A549 (cell line): ENCODE measurements around the gene POMT2. TPM values are rescaled to one million over a fixed set of nuclear protein-coding genes. Genes with fewer than 3 reads are reported as not detected.

Experiments
- ATAC-seq, 2 experiments: fragments of 200-7000 bp in 1 of 2; fragments of >200 bp in 1 of 2; cut with Nextera tagmentation in 1 of 2; cut with Tn5 transposase in 1 of 2; 3 replicates each; pipeline versions ENCODE4 v1.8.0 to v1.9.1; 2018 to 2020; ENCODE audit warnings: mild to moderate bottlenecking in 1 of 2, moderate library complexity in 1 of 2
- CTCF ChIA-PET: fragments of 300-600 bp; sonication (Branson Sonifier 250); formaldehyde crosslinking; extraction: SDS; loops from one replicate; lab custom pipeline; 2021; ENCODE audit warnings: antibody characterized with exemption, inconsistent platforms; lab: Yijun Ruan, JAX
- POLR2A ChIA-PET: fragments of 350-600 bp; formaldehyde crosslinking; extraction: SDS; loops from one replicate; lab custom pipeline; 2021; ENCODE audit warnings: antibody characterized with exemption, inconsistent platforms; lab: Yijun Ruan, JAX
- DNase-seq, 2 experiments: peaks; one replicate each; pipeline versions ENCODE4 v3.0.0 to v3.0.0-alpha.2; 2011 to 2016; ENCODE audit warnings: low read depth in 1 of 2, low spot score in 1 of 2
- FAIRE-seq: peaks from 2 replicates; lab custom pipeline; 2011; peaks lifted over from hg19 to GRCh38; lab: Jason Lieb, UNC
- H3K27ac ChIP-seq, 2 experiments: fragments of >200 bp; sonication (Bioruptor Twin); formaldehyde crosslinking; 3 replicates each; pipeline ENCODE4 v1.5.1; 2016 to 2017
- H3K4me1 ChIP-seq: fragments of >200 bp; sonication (Bioruptor Twin); formaldehyde crosslinking; 3 replicates; pipeline ENCODE4 v1.6.1; 2016
- H3K4me2 ChIP-seq: fragments of >200 bp; sonication (Bioruptor Twin); formaldehyde crosslinking; 3 replicates; pipeline ENCODE4 v1.6.1; 2016
- H3K4me3 ChIP-seq: fragments of >200 bp; sonication (Bioruptor Twin); formaldehyde crosslinking; 3 replicates; pipeline ENCODE4 v1.5.1; 2016
- H3K9me3 ChIP-seq: fragments of >200 bp; sonication (Bioruptor Twin); formaldehyde crosslinking; 3 replicates; pipeline ENCODE4 v1.6.1; 2016
- ATOH8 ChIP-seq: fragments of 250-450 bp; sonication (Bioruptor Pico); IDR thresholded peaks from 2 replicates; pipeline ENCODE4 v1.5.0; 2020; ENCODE audit warnings: low read depth, mild to moderate bottlenecking, moderate library complexity
- BCL3 ChIP-seq: fragments of >200 bp; sonication (Bioruptor Twin); formaldehyde crosslinking; IDR thresholded peaks from 3 replicates; pipeline ENCODE4 v1.6.1; 2016
- CBX2 ChIP-seq: fragments of 200-600 bp; sonication (generic); IDR thresholded peaks from 2 replicates; pipeline ENCODE4 v1.6.1; 2016; ENCODE audit warnings: low read depth, mild to moderate bottlenecking, borderline replicate concordance
- CBX8 ChIP-seq: fragments of 200-600 bp; sonication (generic); IDR thresholded peaks from 2 replicates; pipeline ENCODE4 v1.6.1; 2016
- CHD2 ChIP-seq: fragments of 150-350 bp; IDR thresholded peaks from 2 replicates; pipeline ENCODE4 v1.6.1; 2014; ENCODE audit warnings: low read length; ENCODE audit not compliant: partially characterized antibody
- CTCF ChIP-seq: fragments of >200 bp; sonication (Bioruptor Twin); formaldehyde crosslinking; IDR thresholded peaks from 3 replicates; pipeline ENCODE4 v1.5.1; 2016
- E2F6 ChIP-seq: IDR thresholded peaks from 2 replicates; pipeline ENCODE4 v1.6.1; 2012; ENCODE audit warnings: low read depth, borderline replicate concordance
- EHF ChIP-seq: fragments of 250-450 bp; sonication (Bioruptor Pico); IDR thresholded peaks from 2 replicates; pipeline ENCODE4 v1.5.0; 2020; ENCODE audit warnings: mild to moderate bottlenecking
- EHMT2 ChIP-seq: fragments of 200-600 bp; sonication (generic); IDR thresholded peaks from 2 replicates; pipeline ENCODE4 v1.6.1; 2016; ENCODE audit warnings: antibody characterized with exemption, low read depth, mild to moderate bottlenecking, moderate library complexity
- ESRRA ChIP-seq: fragments of 150-350 bp; IDR thresholded peaks from 2 replicates; pipeline ENCODE4 v1.6.1; 2014; ENCODE audit warnings: mild to moderate bottlenecking, low read length, borderline replicate concordance
- FOSB ChIP-seq: fragments of 250-450 bp; sonication (Bioruptor Pico); IDR thresholded peaks from 2 replicates; pipeline ENCODE4 v1.5.0; 2020; ENCODE audit warnings: mild to moderate bottlenecking, moderate library complexity
- FOSL2 ChIP-seq, 2 experiments: fragments of 450-650 bp in 1 of 2; fragments of >200 bp in 1 of 2; sonication (Bioruptor Twin) in 1 of 2; formaldehyde crosslinking; IDR thresholded peaks; 2 replicates each; pipeline versions ENCODE4 v1.5.0 to v1.6.1; 2016 to 2020; ENCODE audit warnings: mild to moderate bottlenecking in 1 of 2, moderate library complexity in 1 of 2
- GATA3 ChIP-seq: IDR thresholded peaks from 2 replicates; pipeline ENCODE4 v1.6.1; 2012; ENCODE audit warnings: borderline replicate concordance
- HES2 ChIP-seq: fragments of >200 bp; sonication (Bioruptor Twin); formaldehyde crosslinking; IDR thresholded peaks from 2 replicates; pipeline ENCODE4 v1.6.1; 2016
- HEYL ChIP-seq: fragments of 250-450 bp; sonication (Bioruptor Pico); IDR thresholded peaks from 2 replicates; pipeline ENCODE4 v1.8.0; 2021; ENCODE audit warnings: mild to moderate bottlenecking, moderate library complexity
- HOXB13 ChIP-seq: fragments of 250-450 bp; sonication (Bioruptor Pico); IDR thresholded peaks from 2 replicates; pipeline ENCODE4 v1.5.0; 2020; ENCODE audit warnings: low read depth, mild to moderate bottlenecking, moderate library complexity
- HOXB5 ChIP-seq: fragments of 250-450 bp; sonication (Bioruptor Pico); IDR thresholded peaks from 2 replicates; pipeline ENCODE4 v1.5.0; 2020; ENCODE audit warnings: mild to moderate bottlenecking, moderate library complexity
- KDM1A ChIP-seq: fragments of 200-600 bp; sonication (generic); IDR thresholded peaks from 2 replicates; pipeline ENCODE4 v1.6.1; 2016; ENCODE audit warnings: low read depth, mild to moderate bottlenecking
- KDM5A ChIP-seq: fragments of 200-600 bp; sonication (generic); IDR thresholded peaks from 2 replicates; pipeline ENCODE4 v1.6.1; 2016; ENCODE audit warnings: antibody characterized with exemption, mild to moderate bottlenecking
- MAZ ChIP-seq: fragments of 150-350 bp; IDR thresholded peaks from 2 replicates; pipeline ENCODE4 v1.6.1; 2014; ENCODE audit warnings: antibody characterized with exemption, low read depth, low read length, borderline replicate concordance
- NFE2L2 ChIP-seq: fragments of 150-350 bp; conservative IDR thresholded peaks from 2 replicates; pipeline ENCODE4 v1.6.1; 2014; ENCODE audit warnings: low read length
- NPAS2 ChIP-seq: fragments of 250-450 bp; sonication (Bioruptor Pico); IDR thresholded peaks from 2 replicates; pipeline ENCODE4 v1.8.0; 2022; ENCODE audit warnings: mild to moderate bottlenecking, moderate library complexity, borderline replicate concordance
- PBX3 ChIP-seq: IDR thresholded peaks from 2 replicates; pipeline ENCODE4 v1.6.1; 2012
- POLR2A ChIP-seq: IDR thresholded peaks from 2 replicates; pipeline ENCODE4 v1.6.1; 2012; ENCODE audit warnings: mild to moderate bottlenecking, low read length
- POLR2AphosphoS2 ChIP-seq: conservative IDR thresholded peaks from 2 replicates; pipeline ENCODE4 v1.6.1; 2012; ENCODE audit warnings: low read length, improper control_type of control experiment, inconsistent platforms
- RAD21 ChIP-seq, 2 experiments: fragments of >200 bp in 1 of 2; sonication (Bioruptor Twin) in 1 of 2; formaldehyde crosslinking in 1 of 2; IDR thresholded peaks in 1 of 2; conservative IDR thresholded peaks in 1 of 2; 2 replicates in 1 of 2; 3 replicates in 1 of 2; pipeline ENCODE4 v1.6.1; 2012 to 2018; ENCODE audit warnings: inconsistent platforms in 1 of 2
- RARB ChIP-seq: fragments of 250-450 bp; sonication (Bioruptor Pico); IDR thresholded peaks from 2 replicates; pipeline ENCODE4 v1.8.0; 2021; ENCODE audit warnings: mild to moderate bottlenecking, moderate library complexity
- TFCP2L1 ChIP-seq: fragments of 250-450 bp; sonication (Bioruptor Pico); IDR thresholded peaks from 2 replicates; pipeline ENCODE4 v1.5.0; 2021; ENCODE audit warnings: mild to moderate bottlenecking
- TP53 ChIP-seq: fragments of 250-450 bp; sonication (Bioruptor Pico); IDR thresholded peaks from 2 replicates; pipeline ENCODE4 v1.5.0; 2021; ENCODE audit warnings: mild to moderate bottlenecking, moderate library complexity
- WGBS: methylation state at CpG from one replicate; pipeline ENCODE4 v1.1.6; 2017; ENCODE audit errors: missing lambda C conversion rate; 5-methylcytosine and 5-hydroxymethylcytosine counted together
- polyA plus RNA-seq, 4 experiments: library from polyadenylated mRNA; depleted of rRNA in 3 of 4; stranded (reverse); fragments of >200 nt; fragmentation: RNase III in 1 of 4; extraction: RNeasy Plus Mini Kit Qiagen cat#74134 plus additional on column Dnase treatment in 1 of 4; gene quantifications; 2 replicates in 3 of 4; 3 replicates in 1 of 4; pipeline ENCODE4 v1.2.3, GENCODE V29; 2011 to 2017

The POMT2 gene
- polyA plus RNA-seq, 2 of the 4 experiments (the other 2 are of a cell fraction) = 27.1 to 38.7 TPM

- Histone ChIP-seq H3K4me1 (no peaks in the 10 kb centered on the region), H3K4me3 (no peak overlapping the region), H3K27ac (no peak overlapping the region), H3K9me3 (no peaks in the 10 kb centered on the region)
- no peak for ATAC-seq
- ChIA-PET CTCF (interaction anchor here (1.6 kb wide), 1 partner anchor 10 kb away, joined by 5 read pairs; no protein-coding TSS in a partner anchor), POLR2A (no interaction called here)
- DNase-seq = no peak
- 91% methylated on average over 3 of the region's 3 CpGs for WGBS
- FAIRE-seq = no peak
- no peak for TF ChIP-seq CBX2
- TF ChIP-seq KDM1A = no peak
- no peak for TF ChIP-seq POLR2A
- no peak for TF ChIP-seq HOXB13
- no peak for TF ChIP-seq NPAS2 (CRISPR knock-in tag)
- TF ChIP-seq E2F6 = no peak
- TF ChIP-seq GATA3 = no peak
- no peak for TF ChIP-seq HOXB5 (CRISPR knock-in tag)
- TF ChIP-seq ESRRA = no peak
- TF ChIP-seq NFE2L2 = no peak
- TF ChIP-seq EHF (CRISPR knock-in tag) = no peak
- TF ChIP-seq FOSL2 (IDR thresholded peaks at IDR 0.05) = no peak
- TF ChIP-seq FOSL2 (CRISPR knock-in tag; IDR thresholded peaks at IDR 0.05) = no peak
- TF ChIP-seq KDM5A = no peak
- TF ChIP-seq EHMT2 = no peak
- TF ChIP-seq RARB (CRISPR knock-in tag) = no peak
- TF ChIP-seq HES2 = no peak
- no peak for TF ChIP-seq ATOH8 (CRISPR knock-in tag)
- TF ChIP-seq MAZ = no peak
- TF ChIP-seq FOSB (CRISPR knock-in tag) = no peak
- no peak for TF ChIP-seq POLR2AphosphoS2
- TF ChIP-seq, all 56 proteins: peak for 0
- H3K4me2 ChIP-seq = no peak overlapping the region
These were observed 27.1 kb upstream of the POMT2 start for GRCh38 chr14:77347751-77348150.

GRCh38 chr14:77346495-77346894 is 25.8 kb upstream of the POMT2 start:
- no peak for FAIRE-seq

More at GRCh38 chr14:77346495-77346894, 25.8 kb upstream of the POMT2 start:
- Histone ChIP-seq H3K9me3 (no peaks in the 10 kb centered on the region), H3K27ac (no peak overlapping the region), H3K4me2 (no peak overlapping the region), H3K4me1 (no peaks in the 10 kb centered on the region), H3K4me3 (no peak overlapping the region)
- POLR2A ChIA-PET = no interaction called here
- CTCF ChIA-PET = interaction anchor here (0.6 to 1.2 kb wide), 3 partner anchors 16 to 18 kb away, joined by 3 read pairs; no protein-coding TSS in a partner anchor
- no peak for TF ChIP-seq TFCP2L1 (CRISPR knock-in tag)
- TF ChIP-seq RAD21 (conservative IDR thresholded peaks at IDR 0.05 in 1 of 2, IDR thresholded peaks at IDR 0.05 in 1 of 2) = no peak
- no peak for TF ChIP-seq CHD2
- TF ChIP-seq BCL3 = no peak
- no peak for TF ChIP-seq PBX3
- TF ChIP-seq CTCF = no peak
- no peak for TF ChIP-seq CBX8
- no peak for TF ChIP-seq HEYL (CRISPR knock-in tag)
- no peak for TF ChIP-seq TP53 (CRISPR knock-in tag)
- ATAC-seq (no peak), DNase-seq (no peak)
- WGBS = 90% methylated on average over 2 of the region's 2 CpGs
